Fibroblast of lung (primary cell): ENCODE results near the gene CD207.

Source experiments
- EZH2 ChIP-seq: IDR thresholded peaks from 2 replicates; pipeline ENCODE4 v1.5.1; 2012; ENCODE audit warnings: low read length, control low read depth, mild to moderate bottlenecking; ENCODE audit errors: missing control alignments
- TF ChIP-seq, protein P1 (sequence below), 2 donors: IDR thresholded peaks in 1 of 2; conservative IDR thresholded peaks in 1 of 2; 1 replicate in 1 of 2; 2 replicates in 1 of 2; pipeline ENCODE4 v1.5.1; 2011 to 2012; ENCODE audit warnings: low read length in 2 of 2, control low read depth in 1 of 2, inconsistent platforms in 1 of 2, low read depth in 1 of 2, mild to moderate bottlenecking in 1 of 2

DNA sequence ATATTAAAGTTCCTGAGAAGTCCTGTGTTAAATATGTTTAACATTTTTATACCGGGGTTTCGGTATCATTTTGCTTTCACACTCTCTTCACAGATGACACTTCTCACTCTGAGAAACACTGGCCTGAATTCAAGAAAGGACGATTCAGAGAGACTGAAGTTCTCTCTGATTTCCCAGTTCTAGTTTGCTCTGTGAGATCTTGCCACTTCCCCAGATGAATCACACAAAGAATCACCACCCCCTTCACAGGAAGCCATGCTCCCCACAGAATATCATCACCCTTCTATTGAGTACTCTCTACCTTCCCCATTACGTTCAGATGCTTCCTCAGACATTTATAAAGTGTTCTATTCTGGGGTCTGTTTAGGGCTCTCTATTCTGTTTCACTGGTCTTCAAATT lies 16.1 kb upstream of the CD207 start:
- TF ChIP-seq, protein P1, sequence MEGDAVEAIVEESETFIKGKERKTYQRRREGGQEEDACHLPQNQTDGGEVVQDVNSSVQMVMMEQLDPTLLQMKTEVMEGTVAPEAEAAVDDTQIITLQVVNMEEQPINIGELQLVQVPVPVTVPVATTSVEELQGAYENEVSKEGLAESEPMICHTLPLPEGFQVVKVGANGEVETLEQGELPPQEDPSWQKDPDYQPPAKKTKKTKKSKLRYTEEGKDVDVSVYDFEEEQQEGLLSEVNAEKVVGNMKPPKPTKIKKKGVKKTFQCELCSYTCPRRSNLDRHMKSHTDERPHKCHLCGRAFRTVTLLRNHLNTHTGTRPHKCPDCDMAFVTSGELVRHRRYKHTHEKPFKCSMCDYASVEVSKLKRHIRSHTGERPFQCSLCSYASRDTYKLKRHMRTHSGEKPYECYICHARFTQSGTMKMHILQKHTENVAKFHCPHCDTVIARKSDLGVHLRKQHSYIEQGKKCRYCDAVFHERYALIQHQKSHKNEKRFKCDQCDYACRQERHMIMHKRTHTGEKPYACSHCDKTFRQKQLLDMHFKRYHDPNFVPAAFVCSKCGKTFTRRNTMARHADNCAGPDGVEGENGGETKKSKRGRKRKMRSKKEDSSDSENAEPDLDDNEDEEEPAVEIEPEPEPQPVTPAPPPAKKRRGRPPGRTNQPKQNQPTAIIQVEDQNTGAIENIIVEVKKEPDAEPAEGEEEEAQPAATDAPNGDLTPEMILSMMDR (conservative IDR thresholded peaks at IDR 0.05 in 1 of 2, IDR thresholded peaks at IDR 0.05 in 1 of 2; ENCODE audit: low read depth in 1 of 2, low read length in 2 of 2): no peak
- TF ChIP-seq EZH2: no peak
